WTC11 (cell line): ENCODE data around the gene JMJD8. TPM values are rescaled to one million over a fixed set of nuclear protein-coding genes. Genes with fewer than 3 reads are reported as not detected.
A peak's percentile ranks its signal among the peaks of the same experiment; 100 is the strongest.

Source experiments
- ATAC-seq: fragments of 200-7000 bp; cut with Tn5 transposase; 2 replicates; pipeline ENCODE4 v1.10.0; 2021; ENCODE audit warnings: mild to moderate bottlenecking, moderate library complexity
- CTCF ChIA-PET: fragments of 300-600 bp; sonication (Branson Sonifier 250); formaldehyde crosslinking; loops from one replicate; lab custom pipeline; 2021; ENCODE audit warnings: antibody characterized with exemption; lab: Charles Lee
- POLR2A ChIA-PET: fragments of 350-600 bp; sonication (Branson Sonifier 250); formaldehyde crosslinking; loops from one replicate; lab custom pipeline; 2021; ENCODE audit warnings: antibody characterized with exemption; lab: Charles Lee
- DNase-seq: peaks from one replicate; pipeline ENCODE4 v3.0.0; 2021; ENCODE audit warnings: low spot score
- H3K27ac Mint-ChIP-seq: 2 replicates; pipeline ENCODE4 v1.8.0; 2021; ENCODE audit warnings: mixed read lengths
- H3K27me3 Mint-ChIP-seq: 2 replicates; pipeline ENCODE4 v1.8.0; 2021; ENCODE audit warnings: low read depth, mild to moderate bottlenecking, moderate library complexity, mixed read lengths
- H3K36me3 Mint-ChIP-seq: 2 replicates; pipeline ENCODE4 v1.8.0; 2021; ENCODE audit warnings: mixed read lengths
- H3K4me1 Mint-ChIP-seq: 2 replicates; pipeline ENCODE4 v1.8.0; 2022; ENCODE audit warnings: mixed read lengths
- H3K4me3 Mint-ChIP-seq: 2 replicates; pipeline ENCODE4 v1.8.0; 2021; ENCODE audit warnings: mild to moderate bottlenecking, moderate library complexity, mixed read lengths
- H3K9me3 Mint-ChIP-seq: 2 replicates; pipeline ENCODE4 v1.8.0; 2021; ENCODE audit warnings: mixed read lengths
- ATF6 ChIP-seq: sonication (generic); formaldehyde crosslinking; IDR thresholded peaks from 2 replicates; pipeline ENCODE4 v1.8.1; 2023; ENCODE audit warnings: mild to moderate bottlenecking, missing genetic modification reagents
- ETV6 ChIP-seq: sonication (generic); formaldehyde crosslinking; IDR thresholded peaks from 2 replicates; pipeline ENCODE4 v1.8.1; 2022; ENCODE audit warnings: mild to moderate bottlenecking, missing genetic modification reagents
- FOXK1 ChIP-seq: sonication (generic); formaldehyde crosslinking; IDR thresholded peaks from 2 replicates; pipeline ENCODE4 v1.8.0; 2022; ENCODE audit warnings: mild to moderate bottlenecking, moderate library complexity, missing genetic modification reagents
- GABPB1 ChIP-seq: sonication (generic); formaldehyde crosslinking; IDR thresholded peaks from 2 replicates; pipeline ENCODE4 v1.8.1; 2023; ENCODE audit warnings: mild to moderate bottlenecking, missing genetic modification reagents
- GRHL2 ChIP-seq: fragments of 250-450 bp; sonication (Bioruptor Pico); IDR thresholded peaks from 2 replicates; pipeline ENCODE4 v1.8.0; 2022; ENCODE audit warnings: mild to moderate bottlenecking, moderate library complexity; ENCODE audit not compliant: insufficient replicate concordance, severe bottlenecking
- IRF1 ChIP-seq: sonication (generic); formaldehyde crosslinking; IDR thresholded peaks from 2 replicates; pipeline ENCODE4 v1.8.0; 2023; ENCODE audit warnings: missing genetic modification reagents
- JUN ChIP-seq: sonication (generic); formaldehyde crosslinking; IDR thresholded peaks from 2 replicates; pipeline ENCODE4 v1.8.0; 2023; ENCODE audit warnings: mild to moderate bottlenecking, missing genetic modification reagents
- MXD4 ChIP-seq: fragments of 250-450 bp; sonication (Bioruptor Pico); IDR thresholded peaks from 2 replicates; pipeline ENCODE4 v1.8.0; 2021; ENCODE audit warnings: mild to moderate bottlenecking, moderate library complexity, borderline replicate concordance
- PRDM15 ChIP-seq: sonication (generic); formaldehyde crosslinking; IDR thresholded peaks from 2 replicates; pipeline ENCODE4 v1.8.0; 2022; ENCODE audit warnings: missing genetic modification reagents
- RELA ChIP-seq: sonication (generic); formaldehyde crosslinking; IDR thresholded peaks from 2 replicates; pipeline ENCODE4 v1.8.1; 2022; ENCODE audit warnings: missing genetic modification reagents, mild to moderate bottlenecking, borderline replicate concordance
- ZMAT4 ChIP-seq: fragments of 250-450 bp; sonication (Bioruptor Pico); IDR thresholded peaks from 2 replicates; pipeline ENCODE4 v1.9.0; 2021; ENCODE audit warnings: mild to moderate bottlenecking
- ZNF232 ChIP-seq: sonication (generic); formaldehyde crosslinking; IDR thresholded peaks from 2 replicates; pipeline ENCODE4 v1.8.0; 2022; ENCODE audit warnings: mild to moderate bottlenecking, missing genetic modification reagents
- ZNF317 ChIP-seq: sonication (generic); formaldehyde crosslinking; IDR thresholded peaks from 2 replicates; pipeline ENCODE4 v1.8.1; 2023; ENCODE audit warnings: low read depth, mild to moderate bottlenecking, moderate library complexity, missing genetic modification reagents, borderline replicate concordance
- ZNF416 ChIP-seq: fragments of 250-450 bp; sonication (Bioruptor Pico); IDR thresholded peaks from 2 replicates; pipeline ENCODE4 v1.9.0; 2021; ENCODE audit warnings: mild to moderate bottlenecking, inconsistent platforms
- ZNF532 ChIP-seq: fragments of 250-450 bp; sonication (Bioruptor Pico); IDR thresholded peaks from 2 replicates; pipeline ENCODE4 v1.9.0; 2021; ENCODE audit warnings: mild to moderate bottlenecking, borderline replicate concordance
- ZNF671 ChIP-seq: fragments of 250-450 bp; sonication (Bioruptor Pico); IDR thresholded peaks from 2 replicates; pipeline ENCODE4 v1.8.0; 2021; ENCODE audit warnings: mild to moderate bottlenecking
- total RNA-seq: library from RNA; stranded (reverse); gene quantifications from 3 replicates; pipeline ENCODE4 v1.2.3, GENCODE V29; 2021

JMJD8 gene
- total RNA-seq, 1 experiment from 2014 or later: 61.2 TPM

GRCh38 chr16:634996-635395 is 49.1 kb downstream of the JMJD8 start:
- H3K4me3 Mint-ChIP-seq: peak overlapping the region; percentile 54
- no peaks in the 10 kb centered on the region for H3K36me3 Mint-ChIP-seq
- no peaks in the 10 kb centered on the region for H3K9me3 Mint-ChIP-seq
- POLR2A ChIA-PET: no interaction called here
- H3K27ac Mint-ChIP-seq: no peak overlapping the region
- no peak for ATAC-seq
- no peak for DNase-seq
- H3K27me3 Mint-ChIP-seq: peaks cover 4% of the 10 kb centered on the region; the same call in 1 of the 2 replicates
- CTCF ChIA-PET: no interaction called here
- peaks cover 23% of the 10 kb centered on the region for H3K4me1 Mint-ChIP-seq
- TF ChIP-seq MXD4 (CRISPR knock-in tag): no peak
- no peak for TF ChIP-seq ZNF232 (CRISPR knock-in tag)
- TF ChIP-seq RELA: no peak
- no peak for TF ChIP-seq ZNF317
- no peak for TF ChIP-seq GABPB1 (CRISPR knock-in tag)
- TF ChIP-seq ETV6 (CRISPR knock-in tag): no peak
- no peak for TF ChIP-seq ZNF532
- no peak for TF ChIP-seq GRHL2 (CRISPR knock-in tag)
- TF ChIP-seq PRDM15 (CRISPR knock-in tag): no peak
- no peak for TF ChIP-seq ZNF671 (CRISPR knock-in tag)
- no peak for TF ChIP-seq ATF6 (CRISPR knock-in tag)
- TF ChIP-seq ZMAT4 (CRISPR knock-in tag): no peak
- no peak for TF ChIP-seq ZNF416
- TF ChIP-seq FOXK1: no peak
- TF ChIP-seq IRF1 (CRISPR knock-in tag): no peak
- no peak for TF ChIP-seq JUN (CRISPR knock-in tag)
- TF ChIP-seq, all 79 proteins: peak for 0
